NCI-H146 treated with DMSO at 0.1 percent for 48 hours (cell line): ENCODE data around the gene MAK.
"Not testable (repeated sequence)": the region's sequence is repeated elsewhere in the genome, so short reads cannot be mapped to it uniquely, and the experiment has no call there.

Source experiments
- DNase-seq: peaks from one replicate; lab custom pipeline; 2025; ENCODE audit not compliant: unreplicated experiment; lab: John Stamatoyannopoulos, UW

The MAK gene

GRCh38 chr6:10792101-10792500 lies 46.2 kb downstream of the MAK start:
- no peak for DNase-seq

- DNase-seq, result no peak
Measured at GRCh38 chr6:10791673-10792072, 46.7 kb downstream of the MAK start.

GRCh38 chr6:10779076-10779475 lies 59.3 kb downstream of the MAK start:
- DNase-seq, result no peak

- DNase-seq, result no peak
Measured at GRCh38 chr6:10778230-10778629, 60.1 kb downstream of the MAK start.

- no peak for DNase-seq
Measured at GRCh38 chr6:10771371-10771894, 66.9 kb downstream of the MAK start.

GRCh38 chr6:10769419-10769818 lies 68.9 kb downstream of the MAK start:
- DNase-seq, result no peak

- DNase-seq, result no peak
Measured at GRCh38 chr6:10763006-10763405, 75.3 kb downstream of the MAK start.

GRCh38 chr6:10759884-10760329 lies 78.4 kb downstream of the MAK start:
- no peak for DNase-seq

GRCh38 chr6:10759312-10759839 lies 79.0 kb downstream of the MAK start:
- no peak for DNase-seq

GRCh38 chr6:10756085-10756484 lies 82.3 kb downstream of the MAK start:
- DNase-seq, result no peak

GRCh38 chr6:10751757-10752156 lies 86.6 kb downstream of the MAK start:
- not testable (repeated sequence) for DNase-seq

GRCh38 chr6:10750568-10750967 lies 87.8 kb downstream of the MAK start:
- not testable (repeated sequence) for DNase-seq

- DNase-seq, result no peak
Measured at GRCh38 chr6:10749734-10750133, 88.6 kb downstream of the MAK start.

- peak; percentile 96 for DNase-seq
Measured at GRCh38 chr6:10747251-10747972, 90.9 kb downstream of the MAK start, which contains the start of gene TMEM14B. Gene TMEM14B, plus strand, starts transcription at chr6:10747805. Its CDS starts 1,441 bp downstream, at chr6:10749246.

- no peak for DNase-seq
Measured at GRCh38 chr6:10746915-10747250, 91.5 kb downstream of the MAK start.

- no peak for DNase-seq
Measured at GRCh38 chr6:10745116-10745515, 93.2 kb downstream of the MAK start.

- no peak for DNase-seq
Measured at GRCh38 chr6:10743515-10743914, 94.8 kb downstream of the MAK start.

- DNase-seq, result no peak
Measured at GRCh38 chr6:10742251-10742650, 96.1 kb downstream of the MAK start.

GRCh38 chr6:10741643-10742042 lies 96.7 kb downstream of the MAK start:
- not testable (repeated sequence) for DNase-seq

GRCh38 chr6:10740061-10740460 lies 98.3 kb downstream of the MAK start:
- DNase-seq, result no peak

GRCh38 chr6:10736731-10737130 lies 101.6 kb downstream of the MAK start:
- no peak for DNase-seq

- DNase-seq, result no peak
Measured at GRCh38 chr6:10733863-10734262, 104.5 kb downstream of the MAK start.
